ENCODE data around the gene HTRA3.

Gene HTRA3

GRCh38 chr4:8267077-8267476, 2.5 kb upstream of the HTRA3 start:
- peak in 1 of 2 donors; percentile 64 for DNase-seq (ENCODE audit: low spot score in 2 of 2)
- H3K9me3 Mint-ChIP-seq = no peaks in the 10 kb centered on the region
- ATAC-seq = peak; percentile 65
- no peak overlapping the region for H3K27ac Mint-ChIP-seq
- H3K4me1 Mint-ChIP-seq = no peaks in the 10 kb centered on the region
- H3K4me3 Mint-ChIP-seq = no peak overlapping the region
- no peaks in the 10 kb centered on the region for H3K36me3 Mint-ChIP-seq

- DNase-seq (ENCODE audit: low spot score in 2 of 2) (no peak), ATAC-seq (no peak)
- Mint-ChIP-seq H3K4me3 (no peak overlapping the region), H3K36me3 (no peaks in the 10 kb centered on the region), H3K9me3 (no peaks in the 10 kb centered on the region), H3K27ac (no peak overlapping the region), H3K4me1 (no peaks in the 10 kb centered on the region)
Observed at GRCh38 chr4:8268211-8268610, 1.3 kb upstream of the HTRA3 start.

- H3K27ac Mint-ChIP-seq = no peak overlapping the region
- ATAC-seq (no peak), DNase-seq (ENCODE audit: low spot score in 2 of 2) (no peak)
- no peaks in the 10 kb centered on the region for H3K9me3 Mint-ChIP-seq
- H3K4me3 Mint-ChIP-seq = no peak overlapping the region
- no peaks in the 10 kb centered on the region for H3K36me3 Mint-ChIP-seq
- no peaks in the 10 kb centered on the region for H3K4me1 Mint-ChIP-seq
Observed at GRCh38 chr4:8268901-8269534, 536 bp upstream of the HTRA3 start.

- Mint-ChIP-seq H3K4me1 (no peaks in the 10 kb centered on the region), H3K36me3 (no peaks in the 10 kb centered on the region), H3K9me3 (no peaks in the 10 kb centered on the region), H3K27ac (no peak overlapping the region), H3K4me3 (no peak overlapping the region)
- DNase-seq (ENCODE audit: low spot score in 2 of 2) (no peak), ATAC-seq (no peak)
Observed at GRCh38 chr4:8270418-8270771, 841 bp downstream of the HTRA3 start.

- no peak overlapping the region for H3K4me3 Mint-ChIP-seq
Observed at GRCh38 chr4:8270912-8271815, 1.6 kb downstream of the HTRA3 start.

GRCh38 chr4:8271821-8272220, 2.3 kb downstream of the HTRA3 start:
- H3K4me1 Mint-ChIP-seq = no peaks in the 10 kb centered on the region
- no peak for ATAC-seq
- no peak overlapping the region for H3K27ac Mint-ChIP-seq
- no peaks in the 10 kb centered on the region for H3K9me3 Mint-ChIP-seq
- no peaks in the 10 kb centered on the region for H3K36me3 Mint-ChIP-seq
- DNase-seq (ENCODE audit: low spot score in 2 of 2) = no peak
- no peak overlapping the region for H3K4me3 Mint-ChIP-seq

More at GRCh38 chr4:8270912-8271815, 1.6 kb downstream of the HTRA3 start:
- Mint-ChIP-seq H3K36me3 (no peaks in the 10 kb centered on the region), H3K4me1 (no peaks in the 10 kb centered on the region), H3K27ac (no peak overlapping the region), H3K9me3 (no peaks in the 10 kb centered on the region)
- no peak for ATAC-seq
- no peak for DNase-seq (ENCODE audit: low spot score in 2 of 2)

GRCh38 chr4:8272472-8273428, 3.2 kb downstream of the HTRA3 start:
- Mint-ChIP-seq H3K4me3 (no peak overlapping the region), H3K27ac (no peak overlapping the region), H3K9me3 (no peaks in the 10 kb centered on the region), H3K4me1 (no peaks in the 10 kb centered on the region), H3K36me3 (no peaks in the 10 kb centered on the region)
- DNase-seq (ENCODE audit: low spot score in 2 of 2) (no peak), ATAC-seq (no peak)

GRCh38 chr4:8273450-8273849, 3.9 kb downstream of the HTRA3 start:
- Mint-ChIP-seq H3K9me3 (no peaks in the 10 kb centered on the region), H3K36me3 (no peaks in the 10 kb centered on the region), H3K27ac (no peak overlapping the region), H3K4me3 (no peak overlapping the region), H3K4me1 (no peaks in the 10 kb centered on the region)
- ATAC-seq = no peak
- DNase-seq (ENCODE audit: low spot score in 2 of 2) = no peak

- Mint-ChIP-seq H3K27ac (no peak overlapping the region), H3K9me3 (no peaks in the 10 kb centered on the region), H3K4me1 (no peaks in the 10 kb centered on the region), H3K4me3 (no peak overlapping the region), H3K36me3 (no peaks in the 10 kb centered on the region)
- DNase-seq (ENCODE audit: low spot score in 2 of 2) (no peak), ATAC-seq (no peak)
Observed at GRCh38 chr4:8274066-8274652, 4.6 kb downstream of the HTRA3 start.

- Mint-ChIP-seq H3K4me1 (no peaks in the 10 kb centered on the region), H3K9me3 (no peaks in the 10 kb centered on the region), H3K36me3 (no peaks in the 10 kb centered on the region), H3K27ac (no peak overlapping the region), H3K4me3 (no peak overlapping the region)
- no peak for DNase-seq (ENCODE audit: low spot score in 2 of 2)
- no peak for ATAC-seq
Observed at GRCh38 chr4:8274765-8275547, 5.4 kb downstream of the HTRA3 start.

- DNase-seq (ENCODE audit: low spot score in 2 of 2) = no peak
- no peaks in the 10 kb centered on the region for H3K4me1 Mint-ChIP-seq
Observed at GRCh38 chr4:8275548-8275910, 6.0 kb downstream of the HTRA3 start.

GRCh38 chr4:8276358-8277240, 7.0 kb downstream of the HTRA3 start:
- H3K4me3 Mint-ChIP-seq = no peak overlapping the region
- no peaks in the 10 kb centered on the region for H3K4me1 Mint-ChIP-seq
- DNase-seq (ENCODE audit: low spot score in 2 of 2) (no peak), ATAC-seq (no peak)
- H3K36me3 Mint-ChIP-seq = no peaks in the 10 kb centered on the region
- H3K27ac Mint-ChIP-seq = no peak overlapping the region
- H3K9me3 Mint-ChIP-seq = no peaks in the 10 kb centered on the region

More at GRCh38 chr4:8275548-8275910, 6.0 kb downstream of the HTRA3 start:
- H3K36me3 Mint-ChIP-seq = no peaks in the 10 kb centered on the region
- H3K9me3 Mint-ChIP-seq = no peaks in the 10 kb centered on the region
- H3K27ac Mint-ChIP-seq = no peak overlapping the region
- no peak for ATAC-seq
- H3K4me3 Mint-ChIP-seq = no peak overlapping the region

GRCh38 chr4:8277356-8278008, 7.9 kb downstream of the HTRA3 start:
- DNase-seq (ENCODE audit: low spot score in 2 of 2) = no peak
- ATAC-seq = no peak
- no peaks in the 10 kb centered on the region for H3K36me3 Mint-ChIP-seq
- H3K4me1 Mint-ChIP-seq = peaks cover 1% of the 10 kb centered on the region
- no peaks in the 10 kb centered on the region for H3K9me3 Mint-ChIP-seq
- no peak overlapping the region for H3K27ac Mint-ChIP-seq
- H3K4me3 Mint-ChIP-seq = no peak overlapping the region
